Measurements from ENCODE around the gene KCNMA1.

- TF ChIP-seq POLR2AphosphoS5 (IDR thresholded peaks at IDR 0.05) (no peak), POLR2A (IDR thresholded peaks at IDR 0.05) (no peak)
These were observed 288.4 kb downstream of the KCNMA1 start for GRCh38 chr10:77349226-77349625.
